ENCODE data around the gene SPIRE1.

DNA sequence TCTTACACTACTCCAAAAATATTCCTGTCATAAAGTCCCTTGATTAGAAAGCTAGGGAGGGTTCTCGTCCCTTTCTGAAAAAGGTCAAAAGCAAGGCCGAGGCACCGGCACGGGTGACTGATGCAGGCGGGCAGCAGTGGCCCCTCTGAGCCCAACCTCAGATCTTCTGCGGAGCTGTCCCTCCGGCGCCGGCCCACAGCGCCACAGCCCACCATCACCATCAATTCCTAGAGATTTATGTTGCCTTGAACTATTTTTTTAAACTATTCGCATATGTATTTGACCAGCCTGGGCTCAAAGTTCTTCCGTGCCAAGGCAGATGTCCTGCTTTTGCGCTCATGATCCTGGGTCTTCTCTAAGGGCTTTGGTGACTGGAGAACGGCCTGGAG lies 223.4 kb downstream of the SPIRE1 start:
- TF ChIP-seq, protein P1, sequence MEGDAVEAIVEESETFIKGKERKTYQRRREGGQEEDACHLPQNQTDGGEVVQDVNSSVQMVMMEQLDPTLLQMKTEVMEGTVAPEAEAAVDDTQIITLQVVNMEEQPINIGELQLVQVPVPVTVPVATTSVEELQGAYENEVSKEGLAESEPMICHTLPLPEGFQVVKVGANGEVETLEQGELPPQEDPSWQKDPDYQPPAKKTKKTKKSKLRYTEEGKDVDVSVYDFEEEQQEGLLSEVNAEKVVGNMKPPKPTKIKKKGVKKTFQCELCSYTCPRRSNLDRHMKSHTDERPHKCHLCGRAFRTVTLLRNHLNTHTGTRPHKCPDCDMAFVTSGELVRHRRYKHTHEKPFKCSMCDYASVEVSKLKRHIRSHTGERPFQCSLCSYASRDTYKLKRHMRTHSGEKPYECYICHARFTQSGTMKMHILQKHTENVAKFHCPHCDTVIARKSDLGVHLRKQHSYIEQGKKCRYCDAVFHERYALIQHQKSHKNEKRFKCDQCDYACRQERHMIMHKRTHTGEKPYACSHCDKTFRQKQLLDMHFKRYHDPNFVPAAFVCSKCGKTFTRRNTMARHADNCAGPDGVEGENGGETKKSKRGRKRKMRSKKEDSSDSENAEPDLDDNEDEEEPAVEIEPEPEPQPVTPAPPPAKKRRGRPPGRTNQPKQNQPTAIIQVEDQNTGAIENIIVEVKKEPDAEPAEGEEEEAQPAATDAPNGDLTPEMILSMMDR (IDR thresholded peaks at IDR 0.05), result no peak
- TF ChIP-seq POLR2AphosphoS5 (IDR thresholded peaks at IDR 0.05; ENCODE audit: insufficient read depth in 1 of 2, low read depth in 1 of 2), result no peak
